H1 (cell line): ENCODE measurements around the gene NUMB. TPM values are rescaled to one million over a fixed set of nuclear protein-coding genes. Genes with fewer than 3 reads are reported as not detected.
A peak's percentile ranks its signal among the peaks of the same experiment; 100 is the strongest.

Source experiments
- CTCF ChIA-PET: fragments of 300-600 bp; sonication (Branson Sonifier 250); formaldehyde crosslinking; loops from one replicate; lab custom pipeline; 2021; ENCODE audit not compliant: partially characterized antibody; lab: Charles Lee
- POLR2A ChIA-PET: fragments of 300-600 bp; sonication (Branson Sonifier 250); formaldehyde crosslinking; loops from one replicate; lab custom pipeline; 2021; ENCODE audit warnings: inconsistent platforms; ENCODE audit not compliant: partially characterized antibody; lab: Charles Lee
- DNase-seq, 2 experiments: peaks; one replicate each; pipeline versions ENCODE4 v3.0.0 to v3.0.0-alpha.2; 2010 to 2022; ENCODE audit warnings: low spot score in 2 of 2, low read depth in 1 of 2, mixed read lengths in 1 of 2
- FAIRE-seq: peaks from 2 replicates; lab custom pipeline; 2011; peaks lifted over from hg19 to GRCh38; lab: Jason Lieb, UNC
- H2AFZ ChIP-seq: 2 replicates; pipeline ENCODE4 v1.8.1; 2012; ENCODE audit warnings: low read length, inconsistent platforms
- H2AK5ac ChIP-seq: 2 replicates; pipeline ENCODE4 v1.6.1; 2013; ENCODE audit warnings: low read depth, low read length
- H2BK120ac ChIP-seq: replicated peaks from 2 replicates; pipeline ENCODE3; 2013; ENCODE audit warnings: low read depth, low read length, inconsistent platforms
- H2BK12ac ChIP-seq: 2 replicates; pipeline ENCODE4 v1.6.1; 2013; ENCODE audit warnings: low read depth, low read length
- H2BK15ac ChIP-seq: 2 replicates; pipeline ENCODE4 v1.6.1; 2013; ENCODE audit warnings: low read length
- H2BK20ac ChIP-seq: 2 replicates; pipeline ENCODE4 v1.6.1; 2013; ENCODE audit warnings: low read length
- H2BK5ac ChIP-seq: 2 replicates; pipeline ENCODE4 v1.6.1; 2013; ENCODE audit warnings: low read depth, low read length
- H3K14ac ChIP-seq: 2 replicates; pipeline ENCODE4 v1.6.1; 2013; ENCODE audit warnings: inconsistent platforms; ENCODE audit not compliant: insufficient read length
- H3K18ac ChIP-seq: 2 replicates; pipeline ENCODE4 v1.6.1; 2013; ENCODE audit warnings: low read length; ENCODE audit errors: extremely low read depth
- H3K23ac ChIP-seq: 2 replicates; pipeline ENCODE4 v1.6.1; 2013; ENCODE audit warnings: inconsistent platforms; ENCODE audit not compliant: insufficient read length
- H3K23me2 ChIP-seq: 2 replicates; pipeline ENCODE4 v1.6.1; 2013; ENCODE audit warnings: low read depth, low read length
- H3K27ac ChIP-seq: 2 replicates; pipeline ENCODE4 v1.6.1; 2011; ENCODE audit warnings: low read depth, low read length, inconsistent platforms
- H3K27me3 ChIP-seq, 4 experiments: replicated peaks in 1 of 4; 1 replicate in 1 of 4; 2 replicates in 3 of 4; pipeline versions ENCODE4 v1.6.1 to v1.8.1; 2011 to 2013; ENCODE audit warnings: low read length in 3 of 4, mild to moderate bottlenecking in 3 of 4, inconsistent platforms in 2 of 4, mixed read lengths in 2 of 4, moderate library complexity in 1 of 4; ENCODE audit not compliant: control insufficient read depth in 3 of 4, insufficient read depth in 3 of 4; ENCODE audit errors: extremely low read depth in 1 of 4
- H3K36me3 ChIP-seq, 4 experiments: 2 replicates each; pipeline versions ENCODE4 v1.6.1 to v1.8.1; 2011 to 2013; ENCODE audit warnings: mild to moderate bottlenecking in 4 of 4, low read length in 3 of 4, moderate library complexity in 2 of 4, control low read depth in 1 of 4, inconsistent platforms in 1 of 4; ENCODE audit not compliant: insufficient read depth in 4 of 4, control insufficient read depth in 2 of 4
- H3K4ac ChIP-seq: replicated peaks from 2 replicates; pipeline ENCODE3; 2013; ENCODE audit warnings: low read length, low read depth, mixed read lengths, inconsistent platforms; ENCODE audit not compliant: insufficient read length
- H3K4me1 ChIP-seq, 4 experiments: replicated peaks in 1 of 4; 1 replicate in 1 of 4; 2 replicates in 3 of 4; pipeline versions ENCODE4 v1.6.1 to v1.8.1; 2011 to 2013; ENCODE audit warnings: low read length in 3 of 4, inconsistent platforms in 2 of 4, mixed read lengths in 1 of 4; ENCODE audit not compliant: insufficient read depth in 4 of 4, control insufficient read depth in 3 of 4
- H3K4me2 ChIP-seq, 2 experiments: 2 replicates each; pipeline versions ENCODE4 v1.6.1 to v1.8.1; 2011 to 2013; ENCODE audit warnings: low read depth in 2 of 2, low read length in 2 of 2, control low read depth in 1 of 2, inconsistent platforms in 1 of 2, mild to moderate bottlenecking in 1 of 2; ENCODE audit not compliant: insufficient read depth in 1 of 2
- H3K4me3 ChIP-seq, 4 experiments: fragments of 200-600, 300-600 bp in 1 of 4; sonication (generic), shearing (Covaris generic), sonication (Bioruptor Twin) in 1 of 4; 2 replicates each; pipeline versions ENCODE4 v1.5.1 to v1.8.1; 2011 to 2016; ENCODE audit warnings: low read length in 4 of 4, low read depth in 3 of 4, control low read depth in 2 of 4, inconsistent platforms in 2 of 4, mild to moderate bottlenecking in 2 of 4, mixed read lengths in 1 of 4, moderate library complexity in 1 of 4; ENCODE audit not compliant: insufficient read depth in 2 of 4; ENCODE audit errors: extremely low read depth in 1 of 4
- H3K56ac ChIP-seq: replicated peaks from 2 replicates; pipeline ENCODE3; 2013; ENCODE audit warnings: low read depth, mild to moderate bottlenecking, mixed read lengths, low read length, inconsistent platforms; ENCODE audit not compliant: insufficient read length
- H3K79me1 ChIP-seq: 2 replicates; pipeline ENCODE4 v1.6.1; 2013; ENCODE audit warnings: low read depth, low read length, control low read depth
- H3K79me2 ChIP-seq, 2 experiments: 2 replicates each; pipeline versions ENCODE4 v1.6.1 to v1.8.1; 2012 to 2013; ENCODE audit warnings: low read length in 2 of 2, mild to moderate bottlenecking in 2 of 2, inconsistent platforms in 1 of 2; ENCODE audit not compliant: insufficient read depth in 2 of 2, control insufficient read depth in 1 of 2
- H3K9ac ChIP-seq, 4 experiments: replicated peaks in 1 of 4; 1 replicate in 1 of 4; 2 replicates in 3 of 4; pipeline versions ENCODE4 v1.6.1 to v1.8.1; 2011 to 2013; ENCODE audit warnings: low read depth in 3 of 4, low read length in 3 of 4, control low read depth in 2 of 4, mild to moderate bottlenecking in 2 of 4, moderate library complexity in 2 of 4, inconsistent platforms in 1 of 4; ENCODE audit errors: extremely low read depth in 1 of 4
- H3K9me3 ChIP-seq, 2 experiments: 2 replicates each; pipeline versions ENCODE4 v1.6.1 to v1.8.1; 2012 to 2013; ENCODE audit warnings: mild to moderate bottlenecking in 2 of 2, moderate library complexity in 2 of 2, control low read depth in 1 of 2, inconsistent platforms in 1 of 2, low read depth in 1 of 2, low read length in 1 of 2, mixed read lengths in 1 of 2; ENCODE audit not compliant: insufficient read depth in 2 of 2
- H4K20me1 ChIP-seq, 2 experiments: replicated peaks in 1 of 2; 2 replicates each; pipeline versions ENCODE3 to v1.8.1; 2011 to 2013; ENCODE audit warnings: inconsistent platforms in 2 of 2, low read length in 2 of 2, mild to moderate bottlenecking in 1 of 2; ENCODE audit not compliant: insufficient read depth in 2 of 2, control insufficient read depth in 1 of 2
- H4K5ac ChIP-seq: 2 replicates; pipeline ENCODE4 v1.6.1; 2013; ENCODE audit warnings: low read length, low read depth, mixed read lengths, inconsistent platforms; ENCODE audit not compliant: insufficient read length
- H4K8ac ChIP-seq: 2 replicates; pipeline ENCODE4 v1.8.0; 2013; ENCODE audit warnings: mild to moderate bottlenecking, moderate library complexity, low read length, inconsistent platforms; ENCODE audit not compliant: insufficient read depth; ENCODE audit errors: extremely low read depth
- H4K91ac ChIP-seq: replicated peaks from 2 replicates; pipeline ENCODE3; 2013; ENCODE audit warnings: low read length, mixed read lengths, inconsistent platforms; ENCODE audit not compliant: insufficient read length
- POLR2AphosphoS5 ChIP-seq: IDR thresholded peaks from 2 replicates; pipeline ENCODE4 v1.6.1; 2011; ENCODE audit warnings: low read depth, low read length
- SUZ12 ChIP-seq: fragments of 200-600 bp; sonication (generic); IDR thresholded peaks from 2 replicates; pipeline ENCODE4 v1.6.1; 2012; ENCODE audit warnings: mild to moderate bottlenecking, inconsistent platforms, low read length, moderate library complexity, mixed read lengths
- WGBS, 2 experiments: shearing (Covaris generic) in 1 of 2; methylation state at CpG; one replicate each; pipeline versions ENCODE4 v1.1.6 to v1.1.7; 2013 to 2015; ENCODE audit warnings: low lambda C conversion rate in 2 of 2, mixed read lengths in 2 of 2, inconsistent platforms in 1 of 2, low coverage in 1 of 2, missing lambda C conversion rate in 1 of 2; ENCODE audit not compliant: insufficient replicate concordance in 2 of 2, insufficient coverage in 1 of 2, insufficient read length in 1 of 2; ENCODE audit errors: extremely low coverage in 1 of 2, missing lambda C conversion rate in 1 of 2; 5-methylcytosine and 5-hydroxymethylcytosine counted together
- polyA plus RNA-seq, 7 experiments: library from polyadenylated mRNA; depleted of rRNA in 3 of 7; stranded (reverse) in 5 of 7; unstranded in 2 of 7; fragments of >200 nt in 5 of 7; fragments of 200-250 nt in 2 of 7; gene quantifications; 1 replicate in 5 of 7; 2 replicates in 1 of 7; 4 replicates in 1 of 7; pipeline versions ENCODE4 v1.2.1 to v1.2.3, GENCODE V29; 2011 to 2013; ENCODE audit warnings: missing spikeins in 2 of 7, mixed read lengths in 2 of 7
- total RNA-seq: library from RNA; stranded (reverse); fragmentation: NEBNext Ultra II Directional; extraction: Animal tissue kit (Norgen Biotek cat#: 25700); gene quantifications from 2 replicates; pipeline ENCODE4 v1.2.1, GENCODE V29; 2021

Gene NUMB
- total and polyA plus RNA-seq, 2 of the 8 experiments (the other 6 are each of a cell fraction or from before 2014, with no cell fraction given): 54.3 to 78.1 TPM

DNA sequence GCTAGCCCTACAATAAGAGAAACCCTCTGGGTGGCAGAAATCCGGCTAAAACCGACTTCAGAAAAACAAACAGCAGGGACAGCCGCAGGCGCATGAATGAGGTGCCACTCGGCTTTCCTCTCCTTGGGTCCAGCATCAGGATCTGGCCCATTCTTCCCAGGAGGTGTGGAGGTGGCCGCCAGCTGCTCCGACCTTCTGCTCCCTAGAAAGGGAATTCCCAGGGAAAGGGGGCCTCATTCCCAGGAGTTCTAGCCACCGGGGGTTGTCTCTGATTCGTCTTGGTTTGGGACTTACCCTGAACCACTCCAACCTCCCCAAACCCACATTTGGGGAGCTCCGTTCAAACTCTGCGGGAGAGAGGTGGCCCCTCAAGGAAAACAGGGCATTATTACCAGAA is 208.0 kb downstream of the NUMB start:
- Histone ChIP-seq H4K8ac (no peak overlapping the region), H2BK120ac (no peak overlapping the region), H4K5ac (no peak overlapping the region), H3K9ac (no peak overlapping the region), H3K4me3 (no peak overlapping the region), H3K27me3 (no peaks in the 10 kb centered on the region), H3K4me2 (no peak overlapping the region), H3K23ac (no peak overlapping the region), H3K4ac (no peak overlapping the region), H3K9me3 (no peaks in the 10 kb centered on the region), H4K91ac (no peak overlapping the region), H3K56ac (no peak overlapping the region), H3K18ac (no peak overlapping the region), H4K20me1 (peaks cover 0 to 2% of the 10 kb centered on the region in 2 experiments), H3K23me2 (no peaks in the 10 kb centered on the region; the same call in 1 of the 2 replicates), H3K14ac (no peak overlapping the region), H2AK5ac (no peak overlapping the region), H3K79me2 (no peaks in the 10 kb centered on the region; a peak in 1 of 4 replicates), H2BK15ac (no peak overlapping the region), H3K27ac (no peak overlapping the region), H3K79me1 (no peaks in the 10 kb centered on the region), H2AFZ (no peak overlapping the region), H2BK12ac (no peak overlapping the region), H3K36me3 (peaks cover 0 to 11% (median 4%) of the 10 kb centered on the region in 4 experiments; a peak in 5 of 8 replicates), H3K4me1 (peaks cover 0 to under 1% (median 0%) of the 10 kb centered on the region in 4 experiments; a peak in 2 of 7 replicates), H2BK20ac (no peak overlapping the region), H2BK5ac (0 out of 2 replicates have a peak overlapping the region, but pooled peaks have one; percentile 48)
- ChIA-PET CTCF (interaction anchor here (1.0 to 2.4 kb wide), 6 partner anchors 8 to 77 kb away, joined by 3 to 10 read pairs (median 4); no protein-coding TSS in a partner anchor), POLR2A (interaction anchor here (0.9 to 4.4 kb wide), 2 partner anchors 9 to 15 kb away, joined by 3 to 21 read pairs; no protein-coding TSS in a partner anchor)
- no peak for DNase-seq
- 89% methylated on average over 11 of the region's 11 CpGs; no CpG with 5 or more reads in 1 of the 2 experiments for WGBS, 2 experiments
- FAIRE-seq: no peak
- no peak for TF ChIP-seq SUZ12
- no peak for TF ChIP-seq POLR2AphosphoS5
